G401 (cell line): Measurements from ENCODE around the gene CSTF3. TPM values are rescaled to one million over a fixed set of nuclear protein-coding genes. Genes with fewer than 3 reads are reported as not detected.
"Not testable (repeated sequence)": the region's sequence is repeated elsewhere in the genome, so short reads cannot be mapped to it uniquely, and the experiment has no call there.

Experiments used
- DNase-seq: peaks from one replicate; pipeline ENCODE4 v3.0.0-alpha.2; 2015; ENCODE audit warnings: low spot score
- in situ Hi-C: cut with HindIII; loops from 2 replicates; pipeline ENCODE4 v1.10.0; 2016; ENCODE audit warnings: low sequenced_read_pairs, mixed read lengths
- total RNA-seq: library from RNA; depleted of rRNA; stranded (reverse); fragments of >200 nt; shearing (Covaris generic); gene quantifications from 2 replicates; pipeline ENCODE4 v1.2.3, GENCODE V29; 2014

The CSTF3 gene
- total RNA-seq, 1 experiment from 2014 or later = 32.7 TPM

GRCh38 chr11:33168709-33169200 lies 7.5 kb upstream of the CSTF3 start:
- in situ Hi-C loops = no loop called here
- no peak for DNase-seq

- DNase-seq = no peak
- in situ Hi-C loops = no loop called here
Observed at GRCh38 chr11:33162831-33163230, 1.6 kb upstream of the CSTF3 start.

DNA sequence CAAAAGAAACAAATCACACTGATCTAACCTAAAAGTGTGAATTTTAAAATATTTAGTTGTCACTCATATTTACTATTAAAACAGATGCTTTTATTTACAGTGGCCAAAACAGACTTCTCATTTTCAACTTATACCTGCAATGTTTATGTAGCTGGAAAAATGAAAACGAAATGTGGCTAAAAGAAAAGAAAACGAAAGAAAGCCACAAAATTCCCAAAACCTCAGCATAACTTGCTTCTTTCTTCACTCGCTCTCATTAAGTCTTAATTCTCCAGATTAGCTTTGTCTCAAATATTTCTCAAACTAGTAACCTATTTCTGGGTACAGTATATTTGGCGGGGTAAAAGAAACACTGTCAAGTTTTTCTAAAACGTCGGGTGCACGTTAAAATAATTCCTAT lies 693 bp downstream of the CSTF3 start:
- no peak for DNase-seq
- in situ Hi-C loops = no loop called here

- in situ Hi-C loops = no loop called here
- DNase-seq = peak; percentile 20
Observed at GRCh38 chr11:33160136-33160535, 1.1 kb downstream of the CSTF3 start.

DNA sequence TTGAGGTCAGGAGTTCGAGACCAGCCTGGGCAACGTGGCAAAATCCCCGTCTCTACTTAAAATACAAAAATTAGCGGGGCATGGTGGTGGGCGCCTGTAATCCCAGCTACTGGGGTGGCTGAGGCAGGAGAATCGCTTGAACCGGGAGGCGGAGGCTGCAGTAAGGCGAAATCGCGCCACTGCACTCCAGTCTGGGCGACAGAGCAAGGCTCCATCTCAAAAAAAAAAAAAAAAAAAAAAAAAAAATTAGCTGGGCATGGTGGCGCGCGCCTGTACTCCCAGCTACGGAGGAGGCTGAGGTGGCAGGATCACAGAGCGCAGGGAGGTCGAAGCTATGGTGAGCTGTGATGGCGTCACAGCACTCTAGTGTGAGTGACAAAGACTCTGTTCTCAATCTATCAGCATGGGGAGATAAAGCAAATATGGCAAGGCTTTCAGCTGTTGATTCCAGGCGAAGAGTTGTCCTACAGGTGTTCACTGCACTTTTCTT lies 1.9 kb downstream of the CSTF3 start:
- in situ Hi-C loops, DNase-seq: not testable (repeated sequence)

GRCh38 chr11:33158596-33159275 lies 2.5 kb downstream of the CSTF3 start:
- no peak for DNase-seq
- in situ Hi-C loops = no loop called here

- in situ Hi-C loops = no loop called here
- no peak for DNase-seq
Observed at GRCh38 chr11:33157103-33158027, 3.9 kb downstream of the CSTF3 start.

- no peak for DNase-seq
- in situ Hi-C loops = no loop called here
Observed at GRCh38 chr11:33151399-33151798, 9.9 kb downstream of the CSTF3 start.

DNA sequence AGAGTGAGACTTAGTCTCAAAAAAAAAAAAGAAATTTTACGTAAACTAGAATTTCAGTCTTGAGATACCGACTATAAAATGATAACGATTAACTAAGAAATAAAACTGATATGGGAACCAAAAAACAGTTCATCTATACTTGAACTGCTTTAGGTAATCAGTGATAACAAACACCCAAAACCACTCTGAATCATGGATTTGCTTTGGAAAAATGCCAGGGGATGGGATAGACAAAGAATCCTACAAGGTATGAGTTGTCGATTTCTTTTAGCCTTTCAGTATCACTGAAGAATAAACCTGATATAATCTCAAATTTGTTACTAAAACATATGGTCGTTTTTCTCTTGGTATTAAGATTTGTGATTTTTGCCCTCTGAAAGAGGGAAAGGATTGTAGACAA lies 13.7 kb downstream of the CSTF3 start:
- in situ Hi-C loops = no loop called here
- DNase-seq = no peak

DNA sequence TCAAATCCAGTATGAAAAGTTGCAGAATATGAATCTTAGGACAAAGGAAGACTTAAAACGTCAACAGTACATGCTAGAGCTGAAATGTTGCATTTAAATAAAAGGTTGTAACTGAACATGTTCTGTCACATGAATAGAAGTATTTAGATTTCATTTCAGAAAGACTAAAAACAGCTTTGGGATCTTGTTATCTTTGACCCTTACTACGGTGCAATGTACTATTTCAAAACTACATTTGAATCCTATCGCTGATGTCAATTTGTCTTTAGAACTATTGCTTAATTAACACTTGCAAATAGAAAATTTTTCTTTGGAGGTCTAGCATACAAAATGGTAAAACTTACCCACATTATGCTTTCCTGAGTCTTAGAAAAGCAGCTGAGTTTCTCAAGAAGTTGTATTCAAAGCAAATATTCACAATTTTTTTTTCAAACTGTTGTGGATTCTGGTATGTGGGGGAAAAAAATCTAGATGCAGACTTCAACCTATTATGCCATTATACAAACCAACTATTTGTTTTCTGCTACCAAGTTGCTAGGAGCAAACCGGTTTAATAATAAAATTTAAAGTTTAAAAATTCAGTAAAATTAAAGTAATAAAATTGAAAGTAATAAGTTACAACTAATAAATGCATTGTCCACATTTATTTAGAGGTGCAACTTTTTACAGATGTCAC lies 25.4 kb downstream of the CSTF3 start:
- DNase-seq = no peak
- in situ Hi-C loops = no loop called here

DNA sequence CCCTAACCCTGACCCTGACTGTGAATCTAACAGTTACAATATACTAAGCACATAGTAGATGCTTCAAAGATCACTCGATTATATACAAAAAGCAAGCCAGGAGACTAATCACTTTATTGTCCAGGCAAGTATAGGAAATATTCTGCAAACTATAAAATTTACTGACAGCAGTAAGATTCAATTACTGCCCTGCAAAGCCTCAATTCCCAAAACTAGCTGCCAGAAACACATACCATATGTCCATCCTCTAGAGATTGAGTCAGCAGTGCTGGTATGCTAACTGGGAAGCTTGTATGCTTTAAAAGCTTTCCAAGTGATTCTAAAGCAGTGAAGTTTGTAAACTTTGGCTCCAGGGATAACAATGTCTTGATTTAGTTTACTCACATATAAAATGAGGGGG lies 26.1 kb downstream of the CSTF3 start:
- in situ Hi-C loops = no loop called here

DNA sequence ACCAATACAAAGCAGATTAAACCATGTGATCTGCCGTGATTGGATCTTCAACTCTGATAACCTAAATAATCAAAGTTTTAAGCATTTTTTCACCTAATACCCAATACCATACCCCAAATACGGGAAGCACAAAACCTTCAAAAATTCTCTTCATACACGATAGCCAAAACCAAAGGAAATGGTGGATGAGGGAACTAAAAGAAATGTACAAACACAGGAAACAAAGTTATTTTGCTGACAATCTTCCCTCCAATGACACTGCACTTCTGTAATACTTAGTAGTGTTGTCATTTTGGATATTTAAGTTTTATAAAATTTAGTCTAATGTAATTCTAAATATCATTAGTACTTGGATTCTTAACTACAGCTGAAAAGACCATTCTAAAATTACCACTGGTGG lies 27.0 kb downstream of the CSTF3 start:
- no peak for DNase-seq
- in situ Hi-C loops = no loop called here

More for the DNA sequence above, 26.1 kb downstream of the CSTF3 start:
- DNase-seq = peak; percentile 23

DNA sequence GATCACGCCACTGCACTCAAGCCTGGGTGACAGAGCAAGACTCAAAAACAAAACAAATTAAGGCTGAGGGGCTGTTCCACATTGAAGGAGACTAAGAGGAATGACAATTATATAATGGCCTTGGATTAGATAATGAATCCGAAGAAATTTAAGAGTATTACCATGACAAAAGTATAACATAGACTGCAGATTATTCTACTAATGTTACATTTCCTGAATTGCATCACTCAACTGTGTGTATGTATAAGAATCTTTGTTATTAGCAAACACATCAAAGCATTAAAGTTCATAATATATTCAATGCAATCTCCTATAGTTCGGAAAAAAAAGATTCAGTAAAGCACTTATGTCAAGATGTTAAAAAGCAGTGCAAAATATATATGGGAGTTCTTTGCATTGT lies 27.5 kb downstream of the CSTF3 start:
- no peak for DNase-seq
- in situ Hi-C loops = no loop called here

DNA sequence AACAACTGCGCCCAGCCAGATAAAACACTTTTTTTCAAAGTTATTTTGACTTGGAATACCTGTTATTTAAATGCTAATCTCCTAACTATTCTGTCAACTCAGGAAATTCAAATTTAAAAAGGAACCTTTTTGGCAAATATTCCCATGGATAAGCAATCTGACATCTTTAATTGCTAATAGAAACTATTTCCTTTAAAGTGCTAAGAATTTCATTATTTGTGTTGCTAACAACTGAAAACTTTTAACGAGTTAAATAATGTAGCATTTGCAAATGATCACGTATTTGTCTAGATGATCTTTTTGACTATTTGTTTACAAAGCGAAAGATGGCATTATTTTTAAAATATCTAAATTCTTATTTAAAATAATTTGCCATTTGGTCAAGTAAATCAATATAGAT lies 28.8 kb downstream of the CSTF3 start:
- in situ Hi-C loops = no loop called here
- DNase-seq = no peak

- in situ Hi-C loops = no loop called here
- DNase-seq = no peak
Observed at GRCh38 chr11:33128739-33129138, 32.5 kb downstream of the CSTF3 start.

DNA sequence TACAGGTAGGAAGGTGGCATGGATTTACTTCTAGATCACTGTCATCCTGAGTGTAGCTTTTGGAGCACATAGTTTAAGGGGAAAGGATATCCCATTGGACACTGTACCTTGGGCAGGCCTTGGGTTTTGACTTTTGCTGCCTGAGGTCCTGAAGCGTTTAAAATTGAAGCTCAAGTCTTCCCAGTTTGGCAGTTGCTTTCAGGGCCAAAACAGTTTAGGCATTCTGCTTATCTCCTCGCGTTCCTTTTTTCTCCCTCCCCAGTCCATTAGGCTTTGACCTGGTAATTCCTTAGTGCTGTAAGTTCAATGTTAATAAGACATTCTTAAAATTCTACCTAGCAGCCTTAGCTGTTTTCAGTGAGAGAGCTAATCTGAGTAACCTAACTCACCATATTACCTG lies 35.7 kb downstream of the CSTF3 start:
- DNase-seq = no peak
- in situ Hi-C loops = no loop called here

GRCh38 chr11:33125025-33125424 lies 36.3 kb downstream of the CSTF3 start:
- DNase-seq = no peak
- in situ Hi-C loops = no loop called here

DNA sequence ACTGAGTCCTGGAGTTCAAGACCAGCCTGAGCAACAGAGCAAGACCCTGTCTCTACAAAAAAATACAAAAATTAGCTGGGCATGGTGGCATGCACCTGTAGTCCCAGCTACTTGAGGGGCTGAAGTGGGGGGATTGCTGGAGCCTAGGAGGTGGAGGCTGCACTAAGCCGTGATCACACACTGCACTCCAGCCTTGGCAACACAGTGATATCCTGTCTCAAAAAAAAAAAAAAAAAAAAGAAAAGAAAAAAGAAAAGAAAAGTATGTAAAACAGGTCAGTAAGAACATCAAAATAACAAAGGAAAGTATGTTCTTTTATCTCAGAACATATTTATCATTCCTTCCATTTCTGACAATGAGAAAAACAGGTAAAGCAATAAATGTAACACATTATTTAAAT lies 38.6 kb downstream of the CSTF3 start:
- in situ Hi-C loops, DNase-seq: not testable (repeated sequence)

- in situ Hi-C loops = no loop called here
- DNase-seq = no peak
Observed at GRCh38 chr11:33116535-33116934, 44.7 kb downstream of the CSTF3 start.

- in situ Hi-C loops = no loop called here
- no peak for DNase-seq
Observed at GRCh38 chr11:33110083-33110482, 51.2 kb downstream of the CSTF3 start.
